EH (cell line): ENCODE measurements around the gene IL1RAPL1.
"Not testable (repeated sequence)": the region's sequence is repeated elsewhere in the genome, so short reads cannot be mapped to it uniquely, and the experiment has no call there.

ENCODE experiments used
- DNase-seq: peaks from one replicate; pipeline ENCODE4 v3.0.0-alpha.2; 2015; ENCODE audit warnings: low read depth

IL1RAPL1 gene

DNA sequence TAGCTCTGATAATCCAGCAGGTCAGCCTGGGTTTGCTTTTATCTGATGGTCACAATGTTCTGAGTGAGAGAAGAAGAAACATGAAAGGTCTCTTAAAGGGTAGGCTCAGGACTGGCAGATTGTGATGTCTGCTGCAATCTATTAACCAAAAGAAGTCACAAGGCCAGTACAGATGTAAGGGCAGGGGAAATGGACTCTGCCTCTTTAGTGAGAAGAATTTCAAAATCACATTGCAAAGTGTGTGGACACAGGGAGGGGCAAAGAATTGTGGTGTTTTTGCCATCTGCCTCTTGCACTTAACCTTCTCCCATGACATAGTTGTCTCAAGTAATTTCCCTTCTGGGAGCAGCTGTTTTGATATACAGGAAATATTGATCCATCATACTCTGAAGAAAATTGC, 40.9 kb downstream of the IL1RAPL1 start:
- no peak for DNase-seq

DNA sequence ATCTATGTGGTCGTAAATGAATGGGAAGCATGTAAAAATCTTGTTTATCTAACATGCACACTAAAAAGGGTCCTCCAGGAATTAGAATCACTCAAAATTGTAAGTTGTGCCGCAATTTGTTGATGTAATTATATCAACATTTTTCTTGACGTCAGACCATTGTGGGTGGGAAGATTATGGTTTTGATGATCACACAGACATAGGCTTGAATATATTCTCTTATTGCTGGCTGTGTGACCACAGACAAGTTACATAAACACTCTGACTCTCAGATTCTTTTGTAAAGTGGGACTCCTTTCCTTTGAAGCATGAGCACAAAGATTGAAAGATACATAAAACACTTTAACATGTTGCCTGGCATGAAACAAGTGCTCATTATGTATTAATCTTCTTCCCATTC, 51.5 kb downstream of the IL1RAPL1 start:
- DNase-seq: no peak

DNA sequence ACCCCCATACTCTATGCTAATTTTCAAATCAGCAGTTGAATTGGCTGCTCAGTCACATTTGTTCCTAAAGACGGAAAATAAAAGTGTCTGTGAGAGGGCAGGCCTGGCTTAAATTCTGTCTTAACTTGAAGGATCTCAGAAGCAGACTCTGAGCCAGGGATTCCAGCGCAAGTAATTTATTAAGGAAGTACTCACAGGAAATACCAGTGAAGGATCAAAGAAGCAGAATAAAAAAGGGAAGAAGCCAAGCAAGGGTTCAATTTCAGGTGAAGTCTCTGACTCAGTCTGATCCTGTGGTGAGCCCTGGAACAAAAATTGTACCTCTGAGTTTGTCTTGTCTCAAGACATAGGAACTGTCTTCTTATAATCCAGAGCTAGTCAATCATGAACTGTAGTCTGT, 52.2 kb downstream of the IL1RAPL1 start:
- DNase-seq: no peak

DNA sequence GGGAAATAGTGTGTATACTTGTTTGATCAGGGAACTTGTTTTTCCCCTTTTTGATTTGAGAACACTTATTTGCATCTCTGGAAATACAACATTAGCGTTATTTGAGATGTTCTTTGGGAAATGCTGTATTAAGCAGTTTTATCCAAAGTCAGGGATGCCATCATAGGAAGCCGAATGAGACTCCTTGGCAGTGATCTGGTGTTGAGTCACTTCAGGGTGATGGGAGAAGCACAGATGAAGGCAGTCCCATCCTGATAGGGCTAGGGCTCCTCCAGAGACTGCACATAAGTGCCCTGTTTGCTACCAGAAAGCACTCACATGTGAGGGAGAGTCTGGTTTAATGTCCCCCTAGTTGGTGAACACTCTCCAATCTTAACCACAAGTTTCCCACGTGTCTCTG, 62.3 kb downstream of the IL1RAPL1 start:
- no peak for DNase-seq

DNA sequence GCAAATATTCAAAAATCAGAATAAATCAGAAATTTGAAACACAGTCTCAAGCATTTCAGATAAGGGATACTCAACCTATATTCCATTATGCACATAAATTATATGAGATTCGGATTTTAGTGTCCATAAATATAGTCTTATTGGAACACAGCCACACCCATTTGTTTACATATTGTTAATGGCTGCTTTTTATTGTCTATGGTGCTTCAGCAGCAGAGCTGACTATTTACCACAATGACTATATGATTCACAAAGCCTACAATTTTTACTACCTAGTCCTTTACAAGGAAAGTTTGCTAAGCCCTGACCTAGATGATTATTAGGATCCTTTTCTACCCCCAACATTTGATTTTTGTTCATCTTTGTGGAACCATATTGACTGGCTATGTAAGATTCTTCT, 63.9 kb downstream of the IL1RAPL1 start:
- no peak for DNase-seq

DNA sequence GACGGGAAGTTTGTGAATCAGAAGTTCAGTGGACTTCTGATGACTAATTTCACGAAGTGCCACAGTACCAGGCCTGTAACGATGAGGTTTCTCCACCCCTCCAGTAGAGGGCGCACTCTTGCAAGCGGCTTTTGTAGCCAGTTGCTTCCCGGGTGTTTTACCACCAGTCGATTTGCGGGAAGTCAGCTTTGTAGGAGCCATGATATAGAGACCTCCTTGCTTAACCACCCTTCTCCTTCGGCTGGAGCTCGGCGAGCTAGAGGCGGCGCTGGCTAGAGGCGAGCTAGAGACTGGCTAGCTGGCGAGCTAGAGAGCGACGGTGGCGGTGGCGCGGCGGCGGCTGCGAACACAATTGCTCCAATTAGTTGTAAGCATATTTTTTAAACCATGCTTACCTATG, 72.0 kb downstream of the IL1RAPL1 start:
- DNase-seq: no peak

DNA sequence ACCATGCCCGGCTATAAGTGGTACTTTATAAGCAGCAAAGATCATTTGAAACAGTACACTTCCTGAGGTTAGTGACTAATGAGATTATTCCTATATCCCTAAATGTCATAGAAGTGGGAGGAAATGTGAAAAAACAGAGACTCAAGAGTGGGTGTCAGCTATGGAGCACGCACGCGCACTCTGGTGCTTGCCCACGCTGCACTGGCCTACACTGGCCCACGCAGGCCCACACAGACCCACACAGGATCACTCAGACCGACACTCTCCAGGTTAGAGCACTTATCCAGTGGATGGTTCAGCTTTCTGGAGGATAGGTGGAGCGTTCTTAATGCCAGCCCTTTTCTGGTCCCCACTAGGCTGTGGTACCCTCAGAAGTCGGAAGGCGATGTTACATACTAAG, 78.5 kb downstream of the IL1RAPL1 start:
- no peak for DNase-seq

DNA sequence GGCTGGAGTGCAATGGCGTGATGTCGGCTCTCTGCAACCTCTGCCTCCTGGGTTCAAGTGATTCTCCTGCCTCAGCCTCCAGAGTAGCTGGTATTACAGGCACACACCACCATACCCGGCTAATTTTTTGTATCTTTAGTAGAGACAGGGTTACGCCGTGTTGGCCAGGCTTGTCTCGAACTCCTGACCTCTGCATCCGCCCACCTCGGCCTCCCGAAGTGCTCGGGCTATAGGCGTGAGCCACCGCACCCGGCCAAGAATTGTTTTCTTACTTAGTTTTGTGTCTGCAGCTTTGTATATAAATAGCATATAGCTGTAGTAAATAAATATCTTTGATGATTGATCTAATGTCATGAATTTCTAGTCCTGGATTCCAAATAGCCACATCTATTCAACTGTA, 81.1 kb downstream of the IL1RAPL1 start:
- DNase-seq: no peak

DNA sequence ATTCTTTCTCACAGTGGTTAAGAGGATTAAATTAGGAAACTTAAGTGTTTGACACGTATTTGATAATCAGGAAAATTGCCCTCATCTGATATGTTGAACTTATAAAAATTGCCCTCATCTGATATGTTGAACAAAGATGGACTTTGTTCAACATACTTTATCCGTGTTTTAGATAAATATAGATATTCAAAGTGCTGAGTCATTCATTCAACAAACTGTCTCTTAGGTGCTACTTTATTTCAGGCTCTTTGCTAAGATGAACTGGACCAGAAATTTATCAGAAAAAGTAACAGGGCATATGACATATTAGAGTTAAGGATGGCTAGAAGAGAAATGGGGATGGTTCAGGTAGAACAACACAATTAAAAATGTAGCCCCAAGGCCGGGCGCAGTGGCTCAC, 81.7 kb downstream of the IL1RAPL1 start:
- no peak for DNase-seq

DNA sequence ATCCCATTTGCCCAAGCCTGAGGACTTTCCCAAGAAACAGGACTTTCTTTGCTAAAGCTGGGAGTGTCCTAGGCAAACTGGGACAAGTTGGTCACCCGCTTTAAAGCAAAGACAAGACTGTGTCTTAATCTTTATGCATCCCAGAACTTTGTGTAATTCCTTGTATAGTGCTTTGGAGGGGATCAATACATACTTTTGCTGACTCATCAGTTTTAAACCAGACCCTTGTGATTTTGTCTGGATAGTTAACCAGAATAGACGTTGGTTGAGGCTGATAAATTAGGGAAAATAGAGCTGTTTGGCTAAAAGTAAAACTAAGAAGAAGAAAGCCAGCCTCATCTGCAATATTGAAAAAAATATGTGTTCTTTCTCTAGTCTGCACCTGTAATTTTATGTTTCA, 82.8 kb downstream of the IL1RAPL1 start:
- no peak for DNase-seq

DNA sequence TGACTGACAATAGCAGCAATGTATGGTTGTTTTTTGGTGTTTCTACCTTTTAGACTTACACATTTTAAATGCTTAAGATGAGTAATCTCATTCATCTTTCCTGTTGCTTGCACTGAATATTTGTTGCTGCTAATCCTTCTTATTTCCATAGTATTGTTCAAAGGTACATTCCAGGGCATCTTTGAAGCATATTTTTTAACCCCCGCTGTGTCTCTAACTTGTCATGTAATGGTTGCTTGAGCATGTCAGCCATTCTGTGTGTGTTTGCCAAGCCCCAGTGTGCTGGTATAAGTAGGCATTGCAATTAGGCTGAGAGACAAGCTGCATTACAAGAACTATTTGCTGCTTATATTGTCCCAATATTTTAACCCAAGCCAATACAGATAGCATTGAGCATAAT, 87.9 kb downstream of the IL1RAPL1 start:
- DNase-seq: no peak

DNA sequence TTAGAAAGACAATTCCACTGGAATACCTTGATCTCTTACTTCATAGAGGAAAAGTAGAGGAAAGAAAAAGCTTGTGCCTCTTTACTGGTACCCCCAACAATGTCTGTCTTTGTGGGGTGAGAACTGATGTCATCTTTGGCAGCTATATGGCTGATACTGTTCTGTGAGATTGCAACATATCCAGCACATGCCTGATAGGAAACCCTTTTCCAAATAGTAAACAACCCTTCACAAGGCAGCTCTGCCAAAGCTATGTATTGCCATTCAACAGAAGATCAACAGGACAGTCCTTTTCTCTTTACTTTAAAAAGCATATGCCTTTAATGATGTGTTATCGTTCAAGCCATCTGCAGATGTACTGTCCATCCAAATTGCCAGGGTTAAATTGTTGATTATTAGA, 105.9 kb downstream of the IL1RAPL1 start:
- DNase-seq: no peak

DNA sequence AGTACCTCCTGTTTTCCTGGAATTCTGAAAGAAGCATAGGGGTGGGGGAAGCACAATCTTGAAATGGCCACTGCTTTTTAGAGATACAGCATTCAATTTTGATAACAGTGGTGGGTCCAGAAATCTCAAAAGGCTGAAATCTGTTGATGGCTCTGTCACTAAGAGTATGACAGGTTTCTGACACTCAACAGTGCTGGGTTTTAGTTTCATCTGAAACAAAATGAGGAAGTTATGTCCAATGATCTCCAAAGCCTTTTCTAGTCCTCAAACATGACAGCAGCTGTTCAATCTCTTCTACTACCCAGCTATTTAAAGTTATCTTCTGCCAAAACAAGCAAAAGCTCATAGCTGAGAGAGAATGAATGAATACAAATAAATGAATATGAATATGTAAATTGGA, 110.5 kb downstream of the IL1RAPL1 start:
- no peak for DNase-seq

DNA sequence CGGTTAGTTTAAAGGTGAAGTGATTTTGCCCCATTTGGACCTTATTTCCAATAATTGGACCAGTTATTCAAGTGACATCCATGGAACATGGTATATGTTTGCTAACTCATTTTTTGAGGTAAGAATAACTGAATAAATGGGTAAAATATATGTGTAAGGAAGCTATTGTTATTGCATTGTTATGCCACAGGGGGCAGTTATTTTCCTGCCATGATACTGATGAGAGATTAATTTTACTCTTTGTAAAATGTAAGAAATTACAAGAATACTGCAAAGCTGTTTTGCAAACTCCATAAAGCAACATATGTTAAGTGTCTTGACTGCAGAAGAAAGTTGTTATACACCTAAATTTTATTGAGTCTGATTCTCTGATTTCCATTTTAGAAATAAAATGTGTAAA, 114.0 kb downstream of the IL1RAPL1 start:
- DNase-seq: no peak

DNA sequence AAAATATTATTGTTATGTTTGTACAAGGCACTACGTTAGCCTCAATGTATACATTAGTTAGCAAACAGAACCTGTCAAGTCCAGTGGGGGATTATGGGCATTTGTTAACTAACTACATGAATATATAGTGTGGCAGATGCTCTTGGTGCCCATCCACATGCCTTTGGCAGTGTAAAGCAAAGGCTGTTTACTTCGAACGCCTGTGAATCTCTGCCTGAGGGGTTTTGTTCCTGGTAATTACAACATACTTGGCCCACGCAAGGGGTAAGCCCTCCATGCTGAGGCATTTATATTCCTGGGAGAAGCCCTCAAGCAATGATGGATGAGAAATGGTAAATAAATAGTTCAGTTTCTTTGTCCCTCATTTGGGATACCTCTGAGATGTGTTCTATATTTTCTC, 119.7 kb downstream of the IL1RAPL1 start:
- DNase-seq: no peak

DNA sequence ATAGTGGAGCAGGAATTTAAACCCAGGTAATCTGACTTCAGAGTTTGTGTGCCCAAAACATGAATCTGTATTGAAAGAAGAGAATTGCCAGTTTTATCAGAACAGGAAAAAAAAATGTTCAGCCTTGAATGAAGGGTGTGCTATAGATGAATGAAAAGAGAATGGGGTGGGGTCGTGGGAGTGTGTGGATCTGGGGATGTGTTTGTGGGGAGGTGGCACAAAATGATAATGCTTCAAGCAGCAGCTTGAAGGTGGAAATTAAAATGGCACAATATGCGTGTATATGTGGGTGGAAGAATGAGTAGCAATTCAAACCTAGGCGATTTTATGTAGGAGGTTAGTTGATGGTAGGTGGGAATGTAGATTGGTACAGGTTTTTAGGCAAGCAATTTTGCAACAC, 122.2 kb downstream of the IL1RAPL1 start:
- DNase-seq: no peak

DNA sequence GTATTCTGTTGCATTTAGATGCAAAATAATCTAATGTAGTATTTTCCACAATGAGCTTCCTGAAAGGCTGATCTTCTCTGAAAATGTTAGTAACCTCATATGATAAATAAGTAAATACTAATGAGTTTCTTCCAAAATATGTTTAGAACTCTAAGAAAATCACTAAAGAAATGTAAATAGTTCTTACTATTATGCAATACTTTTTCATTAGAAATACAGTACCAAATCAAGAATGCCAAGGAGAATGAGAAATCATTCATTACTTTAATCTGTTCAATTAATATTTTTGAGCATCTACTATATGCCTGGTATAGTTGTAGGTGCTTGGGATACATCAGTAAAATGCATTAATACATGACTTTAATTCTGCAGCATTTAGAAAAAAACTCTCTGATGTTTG, 130.6 kb downstream of the IL1RAPL1 start:
- DNase-seq: no peak

DNA sequence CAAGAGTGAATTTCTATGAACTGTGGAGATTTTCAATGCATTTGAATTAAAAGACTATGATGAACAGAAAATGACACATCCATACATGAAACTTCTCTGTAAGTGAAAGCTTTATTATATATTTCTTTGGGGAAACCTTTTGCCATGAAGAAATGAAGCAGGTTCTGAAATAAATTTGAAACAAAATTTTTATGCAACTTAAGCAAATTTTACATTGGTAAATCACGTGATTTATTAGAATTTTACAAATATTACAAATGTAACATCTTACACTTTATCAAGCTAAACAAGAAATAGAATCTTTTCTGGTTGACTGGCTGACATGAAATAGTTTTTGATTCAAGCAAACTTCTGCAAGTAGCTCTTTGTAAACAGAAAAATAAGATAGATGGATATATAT, 131.2 kb downstream of the IL1RAPL1 start:
- DNase-seq: no peak

DNA sequence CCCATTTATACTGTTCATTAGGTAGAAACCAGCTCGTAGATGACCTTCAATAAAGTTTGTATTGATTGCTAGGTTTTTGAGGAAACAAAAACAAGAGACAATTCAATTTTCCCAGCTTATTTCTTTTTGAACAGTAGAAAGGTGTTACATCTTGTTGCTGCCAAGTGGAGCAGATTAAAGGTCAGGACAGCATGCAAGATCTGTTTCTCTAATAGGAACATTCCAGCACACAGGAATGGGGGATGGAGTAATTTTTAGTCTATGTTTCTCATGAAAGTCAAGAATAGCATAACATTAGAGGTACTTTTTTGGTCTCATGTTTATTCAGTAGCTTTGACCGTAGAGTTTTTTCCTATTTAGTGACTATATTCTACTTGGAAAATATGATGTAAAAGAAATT, 132.4 kb downstream of the IL1RAPL1 start:
- DNase-seq: no peak

DNA sequence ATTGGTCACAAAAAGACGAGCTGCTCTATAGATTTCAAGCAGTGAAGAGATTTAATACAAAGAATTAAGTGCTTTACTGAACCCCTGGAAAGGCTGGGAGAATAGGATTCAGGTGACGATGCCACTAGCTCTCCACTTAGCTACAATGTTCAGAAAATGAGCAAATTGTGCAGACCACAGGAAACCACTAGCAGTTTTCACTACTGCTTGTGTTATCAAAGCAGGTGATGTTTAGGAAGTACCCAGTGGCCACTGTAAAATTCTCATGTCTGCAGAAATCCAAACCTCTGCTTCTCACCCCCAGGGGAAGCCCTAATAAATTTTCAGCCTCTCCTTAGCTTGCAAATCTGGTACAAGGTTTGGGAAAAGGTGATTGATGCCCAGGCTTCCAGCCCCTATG, 165.1 kb downstream of the IL1RAPL1 start:
- no peak for DNase-seq

DNA sequence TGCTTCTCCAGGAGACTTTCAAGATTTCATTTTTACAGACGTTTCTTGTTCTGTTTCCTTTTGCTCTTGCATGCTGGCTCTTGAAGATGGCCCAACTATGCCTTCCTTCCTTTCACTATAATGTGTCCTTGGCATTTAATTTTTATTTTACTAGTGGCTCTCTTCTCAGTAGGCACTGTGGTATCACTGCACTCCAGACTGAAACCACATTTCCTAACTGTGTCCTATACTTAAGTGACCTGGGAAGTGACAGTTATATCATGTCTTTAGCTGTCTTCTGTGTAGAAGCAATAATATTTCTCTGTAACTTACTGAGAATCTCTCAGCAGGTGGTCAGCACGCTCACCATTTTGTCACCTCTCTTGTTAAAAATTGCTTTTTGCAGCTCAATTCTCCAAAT, 168.9 kb downstream of the IL1RAPL1 start:
- DNase-seq: no peak

DNA sequence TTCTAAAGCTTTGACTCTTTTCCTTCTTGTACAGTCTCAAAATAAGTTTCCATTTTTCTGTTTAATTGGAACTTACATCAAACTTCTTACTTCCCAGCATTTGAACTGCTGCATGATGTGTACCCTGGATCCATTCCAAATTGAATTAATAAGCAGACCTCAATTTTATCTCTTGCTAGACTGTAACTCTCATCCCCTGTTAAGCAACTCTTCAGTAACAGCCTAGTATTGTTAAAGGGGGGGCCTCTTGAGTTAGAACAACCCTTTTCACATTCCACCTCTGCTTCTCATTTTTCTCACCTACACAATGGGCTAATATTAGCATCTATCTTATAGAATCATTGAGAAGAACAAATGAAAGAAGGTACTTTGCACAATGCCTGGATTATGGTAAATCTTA, 169.4 kb downstream of the IL1RAPL1 start:
- DNase-seq: no peak

DNA sequence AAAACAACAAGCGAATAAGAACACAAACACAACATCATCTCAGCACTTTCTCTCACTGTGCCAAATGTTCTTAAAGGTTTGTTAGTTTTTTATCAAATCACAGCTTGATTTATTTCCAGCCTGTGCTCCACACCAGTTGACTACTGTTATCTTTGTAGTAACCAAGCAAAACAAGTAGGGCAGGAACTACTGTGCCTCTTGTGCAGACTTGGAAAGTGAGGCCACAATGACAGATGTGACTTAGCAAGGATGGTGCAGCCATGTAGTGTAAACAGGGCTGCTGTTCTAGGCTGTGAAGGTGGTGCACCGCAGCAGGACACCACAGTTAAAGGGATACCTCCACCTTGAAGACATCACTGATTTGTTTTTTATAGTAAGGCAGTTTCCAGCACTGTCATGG, 170.0 kb downstream of the IL1RAPL1 start:
- DNase-seq: no peak

DNA sequence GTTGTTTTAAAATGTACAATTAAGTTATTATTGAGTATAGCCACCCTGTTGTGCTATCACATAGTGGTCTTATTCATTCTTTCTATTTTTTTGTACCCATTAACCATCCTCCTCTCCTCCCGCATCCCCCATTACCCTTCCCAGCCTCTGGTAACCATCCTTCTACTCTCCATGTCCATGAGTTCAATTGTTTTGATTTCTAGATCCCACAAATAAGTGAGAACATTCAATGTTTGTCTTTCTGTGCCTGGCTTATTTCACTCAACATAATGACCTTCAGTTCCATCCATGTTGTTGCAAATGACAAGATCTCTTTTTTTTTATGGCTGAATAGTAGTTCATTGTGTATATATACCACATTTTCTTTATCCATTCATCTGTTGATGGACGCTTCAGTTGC, 179.3 kb downstream of the IL1RAPL1 start:
- not testable (repeated sequence) for DNase-seq

DNA sequence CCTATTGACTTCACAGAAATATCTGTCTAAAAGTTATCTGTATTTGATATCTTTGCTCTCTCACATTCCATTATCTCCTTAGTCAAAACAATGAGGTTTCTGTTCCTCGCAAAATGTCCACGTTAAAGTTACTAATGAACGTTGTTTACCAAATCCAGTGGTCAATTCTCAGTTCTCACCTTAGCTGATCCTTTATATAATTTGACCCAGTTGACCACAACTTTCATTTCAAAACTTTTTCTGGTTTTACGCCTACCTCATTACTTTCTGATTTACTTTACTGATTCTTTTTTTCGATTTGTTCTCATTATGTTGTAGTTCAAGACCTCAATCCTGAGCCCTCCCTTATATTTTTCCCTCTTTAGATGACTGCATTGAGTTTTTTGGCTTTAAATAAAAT, 186.6 kb downstream of the IL1RAPL1 start:
- no peak for DNase-seq
